ENCODE results near the gene CDC14A. TPM values are rescaled to one million over a fixed set of nuclear protein-coding genes. Genes with fewer than 3 reads are reported as not detected.
A peak's percentile ranks its signal among the peaks of the same experiment; 100 is the strongest.

Gene CDC14A
- total RNA-seq, 1 experiment from 2014 or later, result 3.4 TPM

GRCh38 chr1:100483230-100483629 lies 130.9 kb downstream of the CDC14A start:
- H3F3A ChIP-seq (ENCODE audit: low read length, unreplicated experiment), result no peaks in the 10 kb centered on the region
- ChIA-PET POLR2A (ENCODE audit: unreplicated experiment) (no interaction called here), CTCF (no interaction called here)
- H3K9me3 ChIP-seq (ENCODE audit: low read length), result no peaks in the 10 kb centered on the region
- DNase-seq, result no peak
- H3K36me3 ChIP-seq (ENCODE audit: low read depth, low read length), result no peaks in the 10 kb centered on the region
- no peaks in the 10 kb centered on the region for H3K79me2 ChIP-seq (ENCODE audit: low read length)
- H3K9ac ChIP-seq (ENCODE audit: low read length), result no peak overlapping the region
- no peaks in the 10 kb centered on the region for H3K4me1 ChIP-seq (ENCODE audit: insufficient read depth, low read length)
- intact Hi-C loops (cut with micrococcal nuclease), result no loop called here
- H3K4me2 ChIP-seq (ENCODE audit: low read length), result no peak overlapping the region
- BruUV-seq (replicated peaks), result no TSS peak
- no peak overlapping the region for H3K4me3 ChIP-seq (ENCODE audit: low read length)
- no peak overlapping the region for H2AFZ ChIP-seq (ENCODE audit: low read length)
- TF ChIP-seq EZH2 (IDR thresholded peaks at IDR 0.05; ENCODE audit: low read length, unreplicated experiment), result no peak
- no peak overlapping the region for H3K27ac ChIP-seq (ENCODE audit: low read length)
- no peaks in the 10 kb centered on the region for H3K27me3 ChIP-seq (ENCODE audit: low read length)
- no peaks in the 10 kb centered on the region for H3K9me2 ChIP-seq (replicated peaks; ENCODE audit: low read length)
- H4K20me1 ChIP-seq (ENCODE audit: low read length), result no peaks in the 10 kb centered on the region
- no peak for ATAC-seq

GRCh38 chr1:100485855-100486258 lies 133.6 kb downstream of the CDC14A start:
- TF ChIP-seq CTCF (conservative IDR thresholded peaks at IDR 0.05; ENCODE audit: low read depth, low read length) (no peak), EZH2phosphoT487 (IDR thresholded peaks at IDR 0.05; ENCODE audit: borderline replicate concordance, low read length) (no peak), EZH2 (IDR thresholded peaks at IDR 0.05; ENCODE audit: low read length, unreplicated experiment) (no peak)
- peak; percentile 47 for DNase-seq
- CTCF ChIA-PET, result no interaction called here

GRCh38 chr1:100494393-100495084 lies 142.2 kb downstream of the CDC14A start:
- no peaks in the 10 kb centered on the region for H3K9me2 ChIP-seq (replicated peaks; ENCODE audit: low read length)
- CTCF ChIA-PET, result interaction anchor here (0.5 kb wide), 1 partner anchor 18 kb away, joined by 4 read pairs; no protein-coding TSS in a partner anchor

More at GRCh38 chr1:100485855-100486258, 133.6 kb downstream of the CDC14A start:
- Histone ChIP-seq H2AFZ (ENCODE audit: low read length) (no peak overlapping the region), H3K36me3 (ENCODE audit: low read depth, low read length) (no peaks in the 10 kb centered on the region), H3K9me2 (replicated peaks; ENCODE audit: low read length) (no peaks in the 10 kb centered on the region), H3K79me2 (ENCODE audit: low read length) (no peaks in the 10 kb centered on the region), H3K9me3 (ENCODE audit: low read length) (no peaks in the 10 kb centered on the region), H3K9ac (ENCODE audit: low read length) (no peak overlapping the region), H4K20me1 (ENCODE audit: low read length) (no peaks in the 10 kb centered on the region), H3F3A (ENCODE audit: low read length, unreplicated experiment) (no peaks in the 10 kb centered on the region), H3K4me3 (ENCODE audit: low read length) (no peak overlapping the region), H3K4me2 (ENCODE audit: low read length) (no peak overlapping the region), H3K4me1 (ENCODE audit: insufficient read depth, low read length) (no peaks in the 10 kb centered on the region), H3K27ac (ENCODE audit: low read length) (no peak overlapping the region), H3K27me3 (ENCODE audit: low read length) (no peaks in the 10 kb centered on the region)
- ATAC-seq, result peak; percentile 63
- BruUV-seq (replicated peaks), result no TSS peak
- POLR2A ChIA-PET (ENCODE audit: unreplicated experiment), result no interaction called here
- intact Hi-C loops (cut with micrococcal nuclease), result no loop called here

More at GRCh38 chr1:100494393-100495084, 142.2 kb downstream of the CDC14A start:
- Histone ChIP-seq H3K9me3 (ENCODE audit: low read length) (no peaks in the 10 kb centered on the region), H4K20me1 (ENCODE audit: low read length) (no peaks in the 10 kb centered on the region), H3K4me2 (ENCODE audit: low read length) (peak overlapping the region; percentile 61), H3K9ac (ENCODE audit: low read length) (no peak overlapping the region), H3K4me3 (ENCODE audit: low read length) (0 out of 2 replicates have a peak overlapping the region, but pooled peaks have one; percentile 6), H3K27me3 (ENCODE audit: low read length) (no peaks in the 10 kb centered on the region), H3K4me1 (ENCODE audit: insufficient read depth, low read length) (peaks cover 19% of the 10 kb centered on the region), H3K36me3 (ENCODE audit: low read depth, low read length) (no peaks in the 10 kb centered on the region), H3K27ac (ENCODE audit: low read length) (peak overlapping the region; percentile 66), H3F3A (ENCODE audit: low read length, unreplicated experiment) (no peaks in the 10 kb centered on the region), H3K79me2 (ENCODE audit: low read length) (no peaks in the 10 kb centered on the region), H2AFZ (ENCODE audit: low read length) (no peak overlapping the region)
- BruUV-seq (replicated peaks), result no TSS peak
- POLR2A ChIA-PET (ENCODE audit: unreplicated experiment), result no interaction called here
- ATAC-seq (peak; percentile 83), DNase-seq (peak; percentile 81)
- intact Hi-C loops (cut with micrococcal nuclease), result no loop called here
- TF ChIP-seq CTCF (conservative IDR thresholded peaks at IDR 0.05; ENCODE audit: low read depth, low read length) (no peak), EZH2phosphoT487 (IDR thresholded peaks at IDR 0.05; ENCODE audit: borderline replicate concordance, low read length) (no peak), EZH2 (IDR thresholded peaks at IDR 0.05; ENCODE audit: low read length, unreplicated experiment) (no peak)
